Osteoblast (primary cell): ENCODE measurements around the gene CUL5. TPM values are rescaled to one million over a fixed set of nuclear protein-coding genes. Genes with fewer than 3 reads are reported as not detected.
A peak's percentile ranks its signal among the peaks of the same experiment; 100 is the strongest.
"Not testable (repeated sequence)": the region's sequence is repeated elsewhere in the genome, so short reads cannot be mapped to it uniquely, and the experiment has no call there.

Source experiments
- DNase-seq: peaks from one replicate; pipeline ENCODE4 v3.0.0; 2011; ENCODE audit warnings: low spot score, mixed read lengths; ENCODE audit not compliant: insufficient read length; ENCODE audit errors: missing footprints
- H2AFZ ChIP-seq: 2 replicates; pipeline ENCODE4 v1.6.0; 2011; ENCODE audit warnings: mild to moderate bottlenecking, low read length
- H3K27ac ChIP-seq: 2 replicates; pipeline ENCODE4 v1.5.1; 2011; ENCODE audit warnings: mild to moderate bottlenecking, low read depth, low read length, moderate library complexity
- H3K27me3 ChIP-seq: 2 replicates; pipeline ENCODE4 v1.6.0; 2012; ENCODE audit warnings: mild to moderate bottlenecking, control low read depth, inconsistent platforms, low read length, moderate library complexity; ENCODE audit not compliant: insufficient read depth
- H3K36me3 ChIP-seq: 2 replicates; pipeline ENCODE4 v1.5.1; 2011; ENCODE audit warnings: mild to moderate bottlenecking, low read length, control low read depth, moderate library complexity; ENCODE audit not compliant: insufficient read depth
- H3K4me1 ChIP-seq: 2 replicates; pipeline ENCODE4 v1.5.1; 2011; ENCODE audit warnings: mild to moderate bottlenecking, low read length, control low read depth, moderate library complexity; ENCODE audit not compliant: insufficient read depth
- H3K4me2 ChIP-seq: 2 replicates; pipeline ENCODE4 v1.6.0; 2011; ENCODE audit warnings: mild to moderate bottlenecking, low read length; ENCODE audit not compliant: insufficient read depth
- H3K4me3 ChIP-seq: fragments of 200-600 bp; sonication (generic); 3 replicates; pipeline ENCODE4 v1.5.1; 2012; ENCODE audit warnings: mild to moderate bottlenecking, low read length, inconsistent platforms; ENCODE audit not compliant: insufficient read depth
- H3K79me2 ChIP-seq: 2 replicates; pipeline ENCODE4 v1.6.0; 2012; ENCODE audit warnings: mild to moderate bottlenecking, low read length, control low read depth, inconsistent platforms; ENCODE audit not compliant: insufficient read depth
- H3K9me3 ChIP-seq: 2 replicates; pipeline ENCODE4 v1.5.1; 2011; ENCODE audit warnings: low read depth, low read length, control low read depth
- H4K20me1 ChIP-seq: 2 replicates; pipeline ENCODE4 v1.6.0; 2012; ENCODE audit warnings: mild to moderate bottlenecking, low read length, control low read depth; ENCODE audit not compliant: insufficient read depth
- CTCF ChIP-seq: IDR thresholded peaks from 2 replicates; pipeline ENCODE4 v1.5.1; 2011; ENCODE audit warnings: mild to moderate bottlenecking, low read depth, low read length, moderate library complexity; ENCODE audit errors: extremely low read depth
- total RNA-seq: library from RNA; depleted of rRNA; stranded (reverse); fragments of >200 nt; gene quantifications from 2 replicates; pipeline ENCODE4 v1.2.3, GENCODE V29; 2012

CUL5 gene
- total RNA-seq, 1 donor = 45.2 TPM

- peak; percentile 7 for TF ChIP-seq CTCF
- no peaks in the 10 kb centered on the region for H3K27me3 ChIP-seq
- no peak overlapping the region for H3K4me2 ChIP-seq
- no peak overlapping the region for H2AFZ ChIP-seq
- peaks cover 61% of the 10 kb centered on the region for H4K20me1 ChIP-seq
- peaks cover 97% of the 10 kb centered on the region for H3K79me2 ChIP-seq
- no peaks in the 10 kb centered on the region for H3K9me3 ChIP-seq
- H3K4me1 ChIP-seq = no peaks in the 10 kb centered on the region
- no peak overlapping the region for H3K27ac ChIP-seq
- DNase-seq = no peak
- no peak overlapping the region for H3K4me3 ChIP-seq
- H3K36me3 ChIP-seq = peaks cover 2% of the 10 kb centered on the region
These were observed 16.8 kb downstream of the CUL5 start for GRCh38 chr11:108025387-108026080.

- Histone ChIP-seq H3K4me3 (no peak overlapping the region), H4K20me1 (peaks cover 62% of the 10 kb centered on the region), H3K4me1 (no peaks in the 10 kb centered on the region), H3K36me3 (peaks cover 2% of the 10 kb centered on the region), H3K9me3 (no peaks in the 10 kb centered on the region), H3K27me3 (no peaks in the 10 kb centered on the region), H2AFZ (no peak overlapping the region), H3K27ac (no peak overlapping the region), H3K79me2 (peaks cover 97% of the 10 kb centered on the region), H3K4me2 (no peak overlapping the region)
- DNase-seq = no peak
- TF ChIP-seq CTCF = no peak
These were observed 18.4 kb downstream of the CUL5 start for GRCh38 chr11:108027057-108027456.

- not testable (repeated sequence) for H3K4me2 ChIP-seq, H3K9me3 ChIP-seq, H2AFZ ChIP-seq, H3K27me3 ChIP-seq, DNase-seq, H3K4me3 ChIP-seq, H3K4me1 ChIP-seq, H3K36me3 ChIP-seq, H3K27ac ChIP-seq
- Histone ChIP-seq H3K79me2 (peaks cover 96% of the 10 kb centered on the region), H4K20me1 (peaks cover 62% of the 10 kb centered on the region)
These were observed 20.2 kb downstream of the CUL5 start for GRCh38 chr11:108028822-108029441.

GRCh38 chr11:108031604-108032003, 22.9 kb downstream of the CUL5 start:
- H3K4me3 ChIP-seq, H3K4me2 ChIP-seq, H3K4me1 ChIP-seq, H2AFZ ChIP-seq, H3K9me3 ChIP-seq, H3K27ac ChIP-seq, H3K27me3 ChIP-seq, DNase-seq: not testable (repeated sequence)
- Histone ChIP-seq H3K79me2 (peaks cover 88% of the 10 kb centered on the region), H4K20me1 (peaks cover 58% of the 10 kb centered on the region), H3K36me3 (peaks cover 12% of the 10 kb centered on the region)

GRCh38 chr11:108032800-108033199, 24.1 kb downstream of the CUL5 start:
- Histone ChIP-seq H3K36me3 (peaks cover 18% of the 10 kb centered on the region), H3K79me2 (peaks cover 87% of the 10 kb centered on the region), H3K27me3 (no peaks in the 10 kb centered on the region), H2AFZ (no peak overlapping the region), H3K4me1 (no peaks in the 10 kb centered on the region), H3K4me2 (no peak overlapping the region), H3K4me3 (no peak overlapping the region), H4K20me1 (peaks cover 56% of the 10 kb centered on the region), H3K27ac (no peak overlapping the region), H3K9me3 (no peaks in the 10 kb centered on the region)
- TF ChIP-seq CTCF = no peak
- DNase-seq = no peak
